H54 (cell line): ENCODE results near the gene MAP2K2.

Experiments
- DNase-seq: peaks from one replicate; pipeline ENCODE4 v3.0.0; 2011; ENCODE audit warnings: low spot score, mixed read lengths; ENCODE audit not compliant: insufficient read length
- FAIRE-seq: peaks from 3 replicates; lab custom pipeline; 2011; peaks lifted over from hg19 to GRCh38; lab: Jason Lieb, UNC
- POLR2A ChIP-seq: IDR thresholded peaks from 2 replicates; pipeline ENCODE4 v1.6.1; 2011; ENCODE audit warnings: low read depth, mild to moderate bottlenecking, low read length

MAP2K2 gene

DNA sequence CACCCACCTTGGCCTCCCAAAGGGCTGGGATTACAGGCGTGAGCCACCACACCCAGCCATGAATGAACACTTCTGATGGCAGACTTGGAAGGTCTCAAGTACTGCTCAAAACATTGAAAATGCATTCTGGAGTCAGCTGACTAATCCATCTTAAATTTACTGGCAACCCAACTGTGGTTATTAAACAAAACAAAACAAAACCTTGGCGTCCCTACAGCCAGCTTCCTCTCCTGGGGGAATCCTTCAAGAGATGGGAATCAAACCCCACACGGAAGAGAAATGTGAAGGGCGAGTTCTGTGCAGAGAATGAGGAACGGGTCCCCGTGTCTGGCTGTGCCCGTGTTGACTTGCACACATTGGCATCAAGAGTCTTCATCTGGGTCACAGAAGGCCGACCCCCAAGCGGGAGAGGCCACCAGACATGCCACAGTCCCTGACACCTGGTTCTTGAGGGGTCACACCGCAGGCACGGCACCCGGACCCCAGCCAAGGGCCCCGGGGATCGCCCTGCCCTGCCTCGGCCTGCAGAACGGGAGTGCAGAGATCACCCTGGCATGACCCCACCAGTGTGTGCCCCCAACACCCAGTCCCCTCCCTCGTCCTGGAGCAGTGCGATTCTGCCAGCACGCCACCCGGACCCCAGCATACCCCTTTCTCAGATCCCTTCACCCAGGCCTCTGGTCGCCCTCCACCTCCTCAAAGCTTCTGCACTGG lies 3.2 kb downstream of the MAP2K2 start:
- FAIRE-seq = no peak
- no peak for TF ChIP-seq POLR2A
- DNase-seq = peak; percentile 40

DNA sequence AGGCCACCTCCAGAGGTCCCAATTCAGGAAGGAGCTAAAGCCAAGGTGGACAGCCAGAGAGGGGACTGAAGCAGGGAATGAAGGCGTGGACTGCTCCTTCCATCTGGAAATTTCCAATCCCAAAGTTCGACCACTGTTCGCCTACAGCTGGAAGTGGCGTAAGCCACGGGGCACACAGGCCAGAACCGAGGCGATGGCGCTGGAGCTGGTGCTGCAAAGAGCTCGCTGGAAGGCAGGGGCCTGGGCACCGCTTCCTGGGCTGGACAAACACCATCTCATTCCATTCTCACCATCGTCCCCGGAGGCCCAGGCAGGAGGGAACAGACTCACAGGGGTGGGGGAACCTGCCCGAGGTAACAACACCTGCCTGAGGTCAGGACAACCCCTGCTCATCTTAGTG lies 4.2 kb downstream of the MAP2K2 start:
- FAIRE-seq (no peak), DNase-seq (no peak)
- TF ChIP-seq POLR2A = no peak

DNA sequence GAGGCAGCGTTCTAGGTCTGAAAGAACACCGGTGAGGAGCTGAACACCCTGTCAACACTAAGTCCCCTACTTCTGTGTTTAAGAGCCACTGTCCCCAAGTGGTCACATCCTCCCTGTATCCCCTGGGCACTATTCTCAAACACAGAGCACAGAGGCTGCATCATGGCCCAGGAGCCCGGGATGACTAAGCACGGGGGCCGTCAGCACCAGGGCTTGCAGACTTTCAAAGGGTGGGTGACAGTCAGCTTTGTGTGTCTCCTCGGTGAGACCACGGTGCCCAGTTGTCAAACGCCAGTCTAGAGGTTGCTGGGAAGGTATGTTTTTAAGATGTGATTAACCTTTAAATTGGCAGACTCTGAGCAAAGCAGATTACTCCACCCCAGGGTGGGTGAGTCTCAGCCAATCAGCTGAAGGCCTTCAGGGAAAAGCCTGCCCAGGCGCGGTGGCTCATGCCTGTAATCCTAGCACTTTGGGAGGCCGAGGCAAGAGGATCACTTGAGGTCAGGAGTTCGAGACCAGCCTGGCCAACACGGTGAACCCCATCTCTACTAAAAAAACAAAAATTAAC lies 8.0 kb downstream of the MAP2K2 start:
- no peak for DNase-seq
- TF ChIP-seq POLR2A = no peak
- no peak for FAIRE-seq

DNA sequence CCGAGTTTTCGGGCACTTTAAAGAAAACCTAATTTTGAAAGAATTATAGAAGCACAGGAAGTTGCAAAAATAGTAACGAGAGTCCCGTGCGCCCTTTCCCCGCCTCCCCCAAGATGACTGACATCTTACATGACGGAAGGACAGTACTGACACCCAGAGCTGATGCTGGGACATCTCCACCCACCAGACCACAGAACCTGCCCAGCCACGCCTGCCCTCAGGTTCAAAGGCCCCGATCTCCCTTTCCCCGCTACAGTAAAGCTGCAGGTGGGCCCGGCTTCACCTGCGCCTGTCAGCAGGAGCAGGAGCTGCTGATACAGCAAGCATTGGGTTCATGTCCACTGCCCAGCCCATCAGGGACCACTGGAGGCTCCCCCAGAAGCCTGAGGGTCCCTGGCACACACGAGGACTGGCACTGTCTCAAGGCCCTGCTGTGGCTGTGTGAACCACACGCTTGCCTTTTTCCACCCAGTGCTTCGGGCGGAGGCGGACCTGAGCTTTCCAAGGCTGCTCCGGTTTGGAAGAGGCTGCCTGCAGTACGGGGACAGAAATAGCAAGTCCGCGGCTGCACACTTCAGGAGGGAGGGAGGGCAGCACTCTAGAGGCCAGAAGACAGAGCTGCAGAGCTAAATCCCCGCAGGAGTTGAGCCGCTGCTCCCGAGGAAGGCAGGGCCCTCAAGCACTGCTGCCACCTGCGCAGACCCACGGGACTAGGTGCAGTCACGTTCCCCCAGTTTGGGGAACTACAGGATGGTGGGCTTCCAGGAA lies 8.7 kb downstream of the MAP2K2 start:
- FAIRE-seq (no peak), DNase-seq (no peak)
- TF ChIP-seq POLR2A = no peak

DNA sequence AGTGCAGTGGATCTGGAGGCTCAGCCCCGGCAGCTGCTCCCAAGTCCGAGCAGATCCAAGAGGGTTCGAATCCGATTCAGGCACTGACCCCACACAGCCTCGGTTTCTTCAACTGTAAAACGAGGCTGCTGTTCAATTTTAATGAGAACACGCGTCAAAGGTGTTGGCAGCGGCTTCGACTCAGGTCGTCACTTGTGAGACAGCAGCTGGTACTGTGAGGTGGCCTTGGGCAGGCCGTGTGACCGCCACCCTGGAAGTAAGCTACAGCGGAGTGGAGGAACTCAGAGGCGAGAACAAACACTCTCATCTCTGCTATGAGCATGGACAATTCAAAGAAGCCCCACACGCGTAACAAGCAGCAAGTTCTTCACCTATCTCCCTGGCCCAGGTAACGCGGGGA lies 9.7 kb downstream of the MAP2K2 start:
- DNase-seq (no peak), FAIRE-seq (no peak)
- TF ChIP-seq POLR2A = no peak

DNA sequence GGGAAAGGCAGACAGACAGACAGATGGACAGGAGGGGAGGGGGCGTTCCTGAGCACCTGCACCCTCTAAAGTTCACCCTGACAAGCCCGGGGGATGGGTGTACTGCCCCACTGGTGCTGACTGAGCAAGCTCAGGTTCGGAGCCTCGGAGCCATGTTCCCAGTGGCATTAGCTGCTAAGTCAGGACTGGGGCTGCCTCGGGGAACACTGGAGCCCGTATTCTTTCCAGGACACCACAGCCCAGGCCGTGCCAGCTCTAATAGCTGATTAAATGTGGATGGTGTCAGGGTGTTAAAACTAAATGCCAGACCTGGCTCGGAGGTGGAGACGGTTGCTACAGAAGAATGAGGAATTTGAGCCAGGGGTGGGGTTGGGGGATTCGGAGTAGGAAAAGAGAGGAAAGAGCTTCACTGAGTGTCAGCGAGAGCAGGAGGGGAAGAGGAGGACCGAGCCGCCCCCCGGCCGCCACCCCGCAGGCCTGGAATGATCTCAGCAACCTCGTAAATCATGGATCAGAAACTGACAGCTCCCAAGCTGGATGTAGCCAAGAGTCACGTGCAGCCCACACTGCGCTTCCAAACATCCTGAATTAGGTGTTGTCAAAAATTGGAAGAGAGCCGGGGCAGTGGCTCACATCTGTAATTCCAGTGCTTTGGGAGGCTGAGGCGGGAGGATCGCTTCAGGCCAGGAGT lies 10.4 kb downstream of the MAP2K2 start:
- FAIRE-seq (no peak), DNase-seq (no peak)
- TF ChIP-seq POLR2A = no peak

DNA sequence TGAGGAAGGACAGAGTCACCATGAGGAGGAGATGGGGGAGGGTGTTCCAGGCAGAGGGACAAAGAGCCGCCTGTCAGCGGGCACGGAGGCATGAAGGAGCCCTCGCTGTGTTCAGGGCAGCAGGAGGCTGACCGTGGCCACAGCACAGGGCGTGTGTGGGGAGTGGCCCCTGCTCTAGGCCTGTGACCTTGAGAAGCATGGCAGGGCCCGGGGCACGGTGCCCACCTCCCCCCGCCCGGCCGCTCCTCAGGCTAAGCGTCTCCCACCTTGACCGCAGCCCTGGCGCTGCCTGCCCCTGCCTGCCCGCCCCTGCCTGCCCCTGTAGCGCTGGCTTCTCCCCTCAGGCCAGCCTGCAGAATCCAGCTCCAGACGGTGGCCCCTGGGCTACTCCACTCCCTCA lies 11.6 kb downstream of the MAP2K2 start:
- FAIRE-seq (no peak), DNase-seq (no peak)
- TF ChIP-seq POLR2A = no peak

DNA sequence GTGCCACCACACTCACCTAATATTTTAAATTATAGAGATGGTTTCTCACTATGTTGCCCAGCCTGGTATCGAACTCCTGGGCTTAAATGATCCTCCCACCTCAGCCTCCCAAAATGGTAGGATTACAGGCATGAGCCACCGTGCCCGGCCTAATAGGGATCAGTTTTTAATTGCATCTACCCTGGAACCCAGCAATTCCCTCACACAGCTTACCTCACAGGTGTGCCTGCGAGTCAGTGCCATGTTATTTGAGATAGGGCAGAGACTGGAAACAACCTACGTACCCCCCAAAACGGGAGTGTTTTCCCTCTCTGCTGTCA lies 14.3 kb downstream of the MAP2K2 start:
- TF ChIP-seq POLR2A = no peak
- FAIRE-seq (no peak), DNase-seq (no peak)

DNA sequence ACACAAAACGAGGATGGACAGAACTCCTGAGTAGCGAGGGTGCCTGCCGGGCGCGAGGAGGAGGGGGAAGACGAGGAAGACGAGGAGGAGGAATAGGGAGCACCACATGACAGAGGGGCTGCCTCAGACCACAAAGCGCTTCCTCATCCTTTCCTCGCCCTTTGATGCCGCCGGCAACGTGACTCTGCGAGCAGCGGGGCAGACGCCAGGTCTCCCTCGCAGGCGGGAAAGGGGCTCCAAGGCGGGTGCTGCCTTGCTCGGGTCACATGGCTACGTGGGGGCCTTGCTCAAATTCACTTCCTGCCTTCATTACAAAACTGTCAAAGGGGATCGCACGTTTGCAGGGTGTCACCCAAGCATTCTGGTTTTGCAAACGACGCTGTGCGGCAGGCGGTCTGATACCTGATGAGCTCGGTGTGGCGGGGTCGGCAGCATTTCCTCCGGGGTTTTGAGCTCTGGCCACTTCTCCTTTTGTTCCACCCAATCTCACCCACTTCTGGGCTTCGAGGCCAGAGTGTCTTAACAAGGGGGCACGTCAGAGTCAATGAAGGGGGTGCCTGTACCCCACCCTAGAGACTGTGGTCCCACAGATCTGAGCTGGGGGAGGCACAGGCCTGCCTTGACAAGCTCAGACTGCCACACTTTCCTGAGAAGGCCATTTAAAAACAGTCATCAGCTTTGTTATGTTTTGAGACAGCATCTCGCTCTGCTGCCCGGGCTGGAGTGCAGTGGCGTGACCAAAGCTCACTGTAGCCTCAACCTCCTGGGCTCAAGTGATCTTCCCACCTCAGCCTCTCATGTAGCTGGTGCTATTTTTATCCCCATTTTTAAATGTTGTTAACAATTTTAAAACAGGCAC lies 14.9 kb downstream of the MAP2K2 start:
- FAIRE-seq (no peak), DNase-seq (no peak)
- TF ChIP-seq POLR2A = no peak

DNA sequence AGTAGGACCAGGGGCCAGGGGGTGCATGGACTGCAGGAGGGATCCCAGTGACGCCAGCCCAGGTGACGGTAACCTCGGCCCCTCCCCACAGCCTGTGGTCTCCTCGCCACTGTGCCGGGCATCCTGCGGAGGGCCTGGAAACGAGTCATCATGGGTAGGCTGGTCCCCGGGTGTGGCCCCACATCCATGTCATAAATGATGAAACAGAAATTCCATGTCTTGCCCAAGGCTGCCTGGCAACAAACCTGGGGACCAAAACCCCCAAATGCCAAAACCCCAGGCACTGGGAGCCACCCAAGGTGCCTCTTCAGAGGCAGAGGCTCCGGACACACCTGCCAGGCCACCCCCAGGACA lies 20.9 kb downstream of the MAP2K2 start:
- DNase-seq = peak; percentile 52
- TF ChIP-seq POLR2A = no peak
- no peak for FAIRE-seq

DNA sequence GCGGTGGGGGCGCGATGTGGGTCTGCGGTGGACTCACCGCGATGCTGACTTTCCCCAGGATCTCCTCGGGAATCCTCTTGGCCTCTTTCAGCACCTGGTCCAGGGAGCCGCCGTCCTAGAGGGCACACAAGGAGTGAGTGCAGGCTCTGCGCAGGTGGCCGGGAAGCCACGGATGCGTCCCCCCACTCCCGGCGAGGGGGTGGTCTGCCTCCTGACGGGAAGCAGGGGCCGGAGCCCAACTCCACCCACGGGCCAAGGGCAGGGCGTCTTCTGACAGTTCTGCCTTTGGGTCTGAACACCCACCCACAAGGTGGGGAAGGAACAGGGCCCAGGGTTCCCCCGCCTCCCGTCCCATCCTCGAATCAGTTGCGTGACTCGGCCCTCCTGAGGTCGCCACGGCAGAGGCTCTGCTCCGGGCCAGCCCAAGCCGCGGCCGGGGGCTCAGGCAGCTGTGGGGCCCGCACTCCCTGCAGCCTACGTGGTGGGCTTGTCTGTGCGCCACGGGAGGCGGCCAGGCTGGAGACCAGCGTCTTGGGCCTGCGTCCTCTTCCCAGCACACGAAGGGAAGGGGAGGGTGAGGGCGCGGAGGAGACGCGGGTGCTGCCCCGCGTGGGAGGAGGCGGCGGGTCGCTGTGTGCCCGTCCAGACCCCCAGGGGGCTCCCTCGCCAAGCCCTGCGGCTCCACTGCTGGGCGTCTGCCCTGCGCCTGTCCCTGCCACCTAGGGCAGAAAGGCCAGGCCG lies 21.4 kb downstream of the MAP2K2 start:
- FAIRE-seq (no peak), DNase-seq (no peak)
- TF ChIP-seq POLR2A = no peak

DNA sequence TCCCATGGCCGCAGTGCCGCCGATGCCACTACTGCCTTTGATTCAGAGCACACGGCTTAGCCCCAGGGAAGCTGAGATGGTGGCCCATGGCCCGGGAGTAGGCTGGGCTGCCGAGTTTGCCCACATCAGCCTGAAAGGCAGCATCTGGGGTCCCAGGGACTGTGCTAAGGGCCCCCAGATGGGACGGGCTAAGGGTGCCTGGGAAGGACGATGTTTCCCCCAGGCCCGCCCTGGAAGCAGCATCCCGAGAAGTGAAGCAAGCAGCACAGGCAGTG lies 22.5 kb downstream of the MAP2K2 start:
- no peak for TF ChIP-seq POLR2A
- FAIRE-seq = no peak
- no peak for DNase-seq
